ENCODE results near the gene RRP1B.
"Not testable (repeated sequence)": the region's sequence is repeated elsewhere in the genome, so short reads cannot be mapped to it uniquely, and the experiment has no call there.

Gene RRP1B

GRCh38 chr21:43659136-43660000, at the start of gene RRP1B, which contains the start of gene HSF2BP:
RRP1B (plus strand) TSS chr21:43659560; CDS start chr21:43659665, 105 bp downstream.
HSF2BP (minus strand) TSS chr21:43659488; CDS start chr21:43658096, 1,392 bp downstream.
- peak; percentile 71 for DNase-seq (ENCODE audit: low read depth)

DNA sequence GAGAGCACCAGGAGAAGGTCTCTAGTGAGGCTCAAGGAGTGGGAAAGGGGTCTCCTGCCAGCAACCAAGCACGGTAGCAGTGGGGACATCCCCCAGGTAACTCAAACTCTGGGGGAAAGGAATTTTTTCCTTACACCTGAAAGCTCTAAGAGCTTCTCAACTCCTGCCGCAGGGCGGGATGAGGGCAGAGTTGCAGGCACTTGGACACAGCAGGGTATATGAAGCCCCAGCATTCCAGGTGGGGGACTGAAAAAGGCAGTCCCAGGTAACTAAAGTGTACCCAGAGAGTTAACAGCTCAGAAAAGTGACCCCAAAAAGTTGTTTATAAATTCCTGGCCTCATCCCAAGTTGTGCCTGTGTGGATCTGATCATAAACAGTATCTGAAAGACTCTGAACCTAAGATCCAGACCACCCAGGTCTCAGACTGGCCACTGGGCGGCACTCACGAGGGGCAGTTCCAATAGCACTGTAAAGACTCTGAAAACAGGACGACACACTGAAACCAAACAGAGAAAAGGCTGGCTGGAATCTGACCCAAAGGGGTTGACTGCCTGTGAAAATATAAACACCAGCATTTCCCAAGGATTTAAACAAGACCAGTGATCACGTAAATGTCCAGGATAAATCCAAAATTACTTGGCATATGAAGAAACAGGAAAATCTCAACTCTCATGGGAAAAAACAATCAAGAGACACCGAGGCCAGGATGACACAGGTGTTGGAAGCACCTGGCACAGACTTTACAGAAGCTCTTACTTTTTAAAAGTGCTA, 47.6 kb upstream of the RRP1B start:
- DNase-seq (ENCODE audit: low read depth): no peak

DNA sequence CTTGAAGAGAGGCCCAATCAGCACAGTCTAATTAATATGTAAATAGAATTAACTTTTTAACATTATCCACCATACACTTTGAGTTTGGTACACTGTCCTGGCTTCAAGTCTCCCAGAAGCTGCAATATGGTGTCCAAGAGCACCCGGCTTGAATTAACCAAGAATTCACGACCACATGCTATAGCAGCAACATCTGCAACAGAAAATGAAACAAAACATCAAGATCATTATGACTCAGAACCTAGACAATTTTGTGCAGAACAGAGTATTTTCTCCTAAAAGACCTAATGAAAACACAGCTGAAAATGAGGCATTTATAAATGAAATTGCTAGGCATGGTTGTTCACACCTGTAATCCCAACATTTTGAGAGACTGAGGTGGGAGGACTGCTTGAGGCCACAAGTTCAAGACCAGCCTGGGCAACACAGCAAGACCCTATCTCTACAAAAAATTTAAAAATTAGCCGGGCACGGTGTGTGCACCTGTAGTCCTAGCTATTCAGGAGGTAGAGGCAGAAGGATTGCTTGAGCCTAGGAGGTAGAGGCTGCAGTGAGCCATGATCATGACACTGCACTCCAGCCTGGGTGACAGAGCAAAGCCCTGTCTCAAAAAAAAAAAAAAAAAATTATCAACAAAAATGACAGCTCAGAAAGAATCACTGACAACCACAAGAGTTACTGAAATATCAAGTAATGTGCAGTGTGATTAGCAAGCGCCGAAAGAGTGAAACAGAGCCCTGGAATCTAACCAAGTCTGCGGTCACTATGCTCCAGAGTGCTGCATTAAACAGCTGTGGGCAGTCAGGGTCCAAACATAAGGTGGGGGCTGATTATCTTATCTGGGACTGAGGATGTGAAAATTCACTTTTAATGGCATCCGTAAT, 45.4 kb upstream of the RRP1B start:
- no peak for DNase-seq (ENCODE audit: low read depth)

GRCh38 chr21:43614839-43615238, 44.5 kb upstream of the RRP1B start:
- DNase-seq (ENCODE audit: low read depth): no peak

GRCh38 chr21:43616861-43617260, 42.5 kb upstream of the RRP1B start:
- DNase-seq (ENCODE audit: low read depth): not testable (repeated sequence)

DNA sequence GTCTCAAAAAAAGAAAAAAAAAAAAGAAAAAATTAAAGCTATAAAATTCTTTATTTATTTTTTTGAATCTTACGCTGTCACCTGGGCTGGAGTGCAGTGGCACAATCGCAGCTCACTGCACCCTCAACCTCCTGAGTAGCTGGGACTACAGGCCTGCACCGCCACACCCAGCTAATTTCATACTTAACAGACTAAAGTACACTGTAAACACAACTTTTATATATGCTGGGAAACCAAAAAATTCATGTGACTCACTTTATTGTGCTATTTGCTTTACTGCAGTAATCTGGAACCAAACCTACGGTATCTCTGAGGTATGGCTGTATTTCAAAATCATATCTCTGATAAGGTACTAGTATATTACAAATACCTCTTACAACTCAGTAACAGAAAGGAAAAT, 40.4 kb upstream of the RRP1B start:
- no peak for DNase-seq (ENCODE audit: low read depth)

GRCh38 chr21:43619344-43619743, 40.0 kb upstream of the RRP1B start:
- no peak for DNase-seq (ENCODE audit: low read depth)

DNA sequence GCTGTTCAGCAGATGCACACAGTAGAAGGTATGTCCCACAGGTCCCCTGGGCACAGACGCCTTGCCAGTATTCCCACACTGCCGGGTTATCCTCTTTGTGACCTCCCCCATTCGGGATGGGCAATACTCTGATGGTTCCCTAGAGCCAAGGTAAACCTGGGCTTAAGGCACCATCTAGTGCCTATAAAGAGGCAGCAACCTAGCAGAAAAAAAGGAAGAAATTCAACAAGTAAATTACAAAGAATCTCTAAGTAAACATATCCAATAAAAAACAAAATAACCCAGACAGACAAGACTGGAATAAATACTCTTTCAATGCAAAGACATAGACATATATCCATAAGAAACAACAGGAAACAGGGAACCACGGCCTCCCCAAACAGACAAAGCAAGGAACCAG, 39.5 kb upstream of the RRP1B start:
- no peak for DNase-seq (ENCODE audit: low read depth)

DNA sequence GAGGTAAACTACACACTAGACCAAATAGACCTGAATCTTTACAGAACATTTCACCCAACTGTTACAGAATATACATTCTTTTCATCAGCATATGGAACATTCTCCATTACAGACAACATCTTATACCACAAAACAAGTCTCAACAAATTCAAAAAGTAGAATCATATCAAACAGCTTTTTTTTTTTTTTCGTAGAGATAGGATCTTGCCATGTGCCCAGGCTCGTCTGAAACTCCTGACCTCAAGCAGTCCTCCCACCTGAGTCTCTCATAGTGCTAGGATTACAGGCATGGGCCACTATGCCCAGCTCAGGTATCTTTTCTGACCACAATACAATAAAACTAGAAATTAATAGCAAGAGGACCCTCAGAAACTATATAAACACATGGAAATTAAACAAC, 36.6 kb upstream of the RRP1B start:
- no peak for DNase-seq (ENCODE audit: low read depth)

- DNase-seq (ENCODE audit: low read depth): no peak
Observed at GRCh38 chr21:43623588-43623987, 35.8 kb upstream of the RRP1B start.

DNA sequence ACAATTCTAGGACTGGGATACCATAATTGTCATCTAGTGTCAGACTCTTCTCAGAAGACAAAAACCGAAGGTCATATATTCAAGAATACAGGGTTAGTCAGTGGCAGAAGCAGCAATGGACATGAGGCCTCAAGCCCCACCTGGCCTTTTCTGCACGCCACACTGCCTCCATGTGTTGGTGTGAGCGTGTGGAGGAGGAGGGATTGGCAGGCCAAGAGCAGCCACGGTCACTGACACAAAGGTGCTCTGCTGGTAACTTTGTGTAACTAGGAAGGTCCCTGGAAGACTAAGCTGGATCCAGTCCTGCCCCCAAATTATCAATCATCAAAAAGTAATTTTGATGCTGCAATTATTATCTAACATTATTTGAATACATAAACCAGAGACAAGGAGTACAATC, 35.0 kb upstream of the RRP1B start:
- DNase-seq (ENCODE audit: low read depth): no peak

DNA sequence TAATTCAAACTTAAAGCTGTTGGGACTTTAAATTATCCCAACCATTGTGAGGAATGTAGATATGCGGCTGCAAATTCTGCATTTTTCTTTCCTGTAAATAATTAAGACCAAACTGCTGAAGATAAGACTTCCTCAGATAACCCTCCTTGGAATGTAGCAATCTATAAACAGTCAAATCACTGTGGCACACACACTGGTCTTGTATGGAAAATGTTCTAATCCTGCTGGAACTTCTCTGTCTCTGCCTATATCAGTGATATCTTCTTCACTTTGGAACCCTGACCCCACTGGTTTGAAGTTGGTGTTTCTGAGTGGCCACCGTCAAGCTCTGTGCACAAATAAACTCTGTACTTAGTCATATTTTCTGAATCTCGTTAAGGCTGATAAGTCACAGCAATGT, 33.0 kb upstream of the RRP1B start:
- DNase-seq (ENCODE audit: low read depth): no peak

DNA sequence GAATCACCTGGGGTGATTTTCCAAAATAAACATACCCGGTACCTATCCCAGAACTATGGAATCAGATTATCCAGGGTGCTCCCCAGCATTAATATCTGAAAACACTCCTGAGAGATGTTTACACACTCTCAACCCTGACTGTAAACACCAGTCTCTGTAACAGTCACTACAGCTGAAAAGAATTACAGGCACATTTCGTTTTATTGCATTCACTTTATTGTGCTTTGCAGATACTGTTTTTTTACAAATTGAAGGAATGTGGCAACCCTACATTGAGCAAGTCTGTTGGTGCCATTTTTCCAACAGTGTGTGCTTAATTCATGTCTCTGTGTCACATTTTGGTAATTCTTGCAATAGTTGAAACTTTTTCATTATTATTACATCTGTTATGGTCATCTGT, 31.8 kb upstream of the RRP1B start:
- DNase-seq (ENCODE audit: low read depth): no peak

DNA sequence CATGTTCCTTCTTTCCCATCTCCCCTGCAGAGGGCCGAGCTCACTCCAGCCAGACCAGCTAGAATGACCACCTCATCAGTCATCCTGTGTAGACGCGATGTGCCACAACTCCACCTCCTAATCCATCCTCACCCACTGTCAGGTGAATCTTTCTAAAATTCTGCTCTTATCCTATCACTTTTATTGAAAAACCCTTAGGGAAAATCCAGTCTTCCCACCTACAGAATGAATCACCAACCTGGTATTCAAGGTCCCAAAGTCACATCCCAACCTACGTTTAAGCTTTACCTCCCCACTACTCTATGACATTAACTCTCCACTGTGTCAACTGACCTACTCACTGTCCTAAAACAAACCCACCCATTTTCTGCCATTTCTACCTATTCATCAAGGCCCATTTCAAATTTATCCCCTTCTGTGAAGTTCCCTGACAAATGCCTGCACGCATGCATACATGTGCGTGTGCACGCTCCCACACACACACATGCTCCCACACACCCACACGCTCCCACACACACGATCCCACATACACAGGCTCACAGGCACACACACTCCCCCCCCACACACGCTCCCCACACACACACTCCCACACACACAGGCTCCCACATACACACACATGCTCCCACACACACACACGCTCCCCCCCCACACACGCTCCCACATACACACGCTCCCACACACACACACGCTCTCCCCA, 27.8 kb upstream of the RRP1B start:
- DNase-seq (ENCODE audit: low read depth): no peak

- DNase-seq (ENCODE audit: low read depth): no peak
Observed at GRCh38 chr21:43632373-43632905, 26.9 kb upstream of the RRP1B start.

DNA sequence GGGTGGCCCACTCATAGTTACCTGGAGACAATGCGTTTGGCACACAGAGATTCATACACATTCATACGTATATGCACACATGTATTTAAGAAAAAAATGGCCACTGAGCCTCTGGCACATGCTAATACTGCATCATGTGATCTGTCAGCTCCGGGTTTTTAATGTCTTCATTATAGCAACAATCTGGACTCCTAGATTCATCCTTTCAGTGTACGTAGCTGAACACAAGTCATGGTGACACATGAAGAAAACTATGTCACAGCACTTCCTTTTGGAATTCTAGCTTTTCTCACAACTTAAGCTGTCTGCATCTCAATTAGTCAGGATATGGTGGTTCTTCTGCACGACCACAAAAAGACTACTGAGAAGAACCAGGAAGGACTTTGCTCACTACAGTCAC, 24.7 kb upstream of the RRP1B start:
- no peak for DNase-seq (ENCODE audit: low read depth)

GRCh38 chr21:43635436-43635835, 23.9 kb upstream of the RRP1B start:
- DNase-seq (ENCODE audit: low read depth): no peak

GRCh38 chr21:43637530-43638158, 21.7 kb upstream of the RRP1B start:
- no peak for DNase-seq (ENCODE audit: low read depth)

DNA sequence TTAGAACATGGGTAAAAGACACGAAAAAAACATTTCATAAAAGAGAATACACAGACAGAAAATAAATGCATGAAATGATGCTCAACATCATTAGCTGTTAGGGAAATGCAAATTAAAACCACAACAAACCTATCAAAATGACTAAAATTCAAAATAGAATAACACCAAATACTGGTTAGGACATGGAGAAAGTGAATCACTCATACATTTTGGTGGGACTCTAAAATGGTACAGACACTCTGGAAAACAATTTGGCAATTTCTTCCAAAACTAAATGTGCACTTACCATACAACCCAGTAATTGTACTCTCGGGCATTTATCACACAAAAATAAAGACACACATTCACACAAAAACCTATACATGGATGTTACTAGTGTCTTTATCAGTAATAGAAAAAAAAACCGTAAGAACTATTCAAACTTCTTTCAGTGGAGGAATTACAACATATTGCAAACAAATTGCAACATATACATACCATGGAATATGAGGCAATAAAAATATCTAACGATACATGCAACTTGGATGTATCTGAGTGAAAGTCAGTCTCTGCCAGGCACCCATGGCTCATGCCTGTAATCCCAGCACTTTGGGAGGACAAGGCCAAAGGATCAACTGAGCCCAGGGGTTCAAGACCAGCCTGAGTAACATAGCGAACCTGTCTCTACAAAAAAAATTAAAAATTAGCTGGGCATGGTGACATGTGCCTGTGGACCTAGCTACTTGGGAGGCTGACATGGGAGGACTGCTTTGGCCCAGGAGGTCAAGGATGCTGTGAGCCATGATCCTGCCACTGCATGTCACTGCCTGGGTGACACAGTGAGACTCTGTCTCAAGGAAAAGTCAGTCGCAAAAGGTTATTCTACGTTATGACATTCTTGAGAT, 19.6 kb upstream of the RRP1B start:
- no peak for DNase-seq (ENCODE audit: low read depth)

GRCh38 chr21:43640400-43640799, 19.0 kb upstream of the RRP1B start:
- no peak for DNase-seq (ENCODE audit: low read depth)

All from stimulated activated CD8-positive, alpha-beta memory T cell treated with anti-CD3 and anti-CD28 coated beads, Interleukin-12 subunit alpha, Interleukin-12 subunit beta, amount 100 ng/mL, for 4 hours (primary cell).